Smooth muscle cell of the brain vasculature (primary cell): Measurements from ENCODE around the gene LHX2.
"Not testable (repeated sequence)": the region's sequence is repeated elsewhere in the genome, so short reads cannot be mapped to it uniquely, and the experiment has no call there.

Experiments used
- DNase-seq: peaks from one replicate; pipeline ENCODE4 v3.0.0-alpha.2; 2012; ENCODE audit warnings: low read depth, low spot score

LHX2 gene, protein sequence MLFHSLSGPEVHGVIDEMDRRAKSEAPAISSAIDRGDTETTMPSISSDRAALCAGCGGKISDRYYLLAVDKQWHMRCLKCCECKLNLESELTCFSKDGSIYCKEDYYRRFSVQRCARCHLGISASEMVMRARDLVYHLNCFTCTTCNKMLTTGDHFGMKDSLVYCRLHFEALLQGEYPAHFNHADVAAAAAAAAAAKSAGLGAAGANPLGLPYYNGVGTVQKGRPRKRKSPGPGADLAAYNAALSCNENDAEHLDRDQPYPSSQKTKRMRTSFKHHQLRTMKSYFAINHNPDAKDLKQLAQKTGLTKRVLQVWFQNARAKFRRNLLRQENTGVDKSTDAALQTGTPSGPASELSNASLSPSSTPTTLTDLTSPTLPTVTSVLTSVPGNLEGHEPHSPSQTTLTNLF

DNA sequence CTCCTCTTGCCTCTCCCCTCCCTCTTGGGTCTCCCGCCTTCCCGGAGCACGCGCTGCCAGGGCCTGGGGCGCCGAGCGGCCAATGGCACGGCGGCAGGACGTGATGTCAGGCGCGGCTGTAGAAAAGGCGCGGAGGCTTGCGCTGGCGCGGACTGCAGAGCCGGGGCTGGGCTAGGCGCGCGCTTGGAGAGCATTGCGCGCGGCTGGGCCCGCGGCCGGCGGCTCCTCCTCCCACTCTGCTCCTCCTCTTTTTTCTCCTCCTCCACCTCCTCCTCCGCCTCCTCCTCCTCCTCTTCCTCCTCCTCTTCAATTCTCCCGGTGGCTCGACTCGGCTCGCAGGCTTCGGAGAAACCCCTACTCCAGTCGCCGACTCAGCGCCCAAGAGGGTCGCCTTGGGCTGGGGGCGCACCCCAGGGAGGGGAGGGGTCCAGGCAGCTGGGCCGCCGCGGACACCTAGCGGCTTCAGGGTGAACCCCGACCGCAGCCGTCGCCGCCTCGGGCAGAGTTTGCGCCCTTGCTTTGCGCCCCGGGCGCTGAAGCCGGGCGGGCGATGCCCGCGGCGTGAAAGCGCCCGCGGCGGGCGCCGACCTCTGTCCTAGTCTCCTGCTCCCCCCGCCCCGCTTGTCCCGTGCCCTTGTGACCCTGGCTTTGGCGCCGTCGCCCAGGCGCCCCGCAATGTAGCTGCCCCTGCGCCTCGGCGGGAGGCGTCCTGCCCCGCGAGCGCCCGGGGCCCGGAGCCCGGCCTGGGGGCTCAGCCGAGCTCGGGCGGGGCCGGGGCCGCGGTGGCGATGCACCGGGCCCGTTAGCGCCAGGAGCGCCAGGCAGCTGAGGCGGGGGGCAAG is at the start of gene LHX2:
Gene LHX2, plus strand, starts transcription at position 309 of the 842 bp plus-strand sequence. CDS start 581 bp downstream, outside the sequence.
- DNase-seq: peak; percentile 7

GRCh38 chr9:123964761-123965160 is 46.8 kb upstream of the LHX2 start:
- DNase-seq: no peak

GRCh38 chr9:123965801-123966686 is 45.5 kb upstream of the LHX2 start:
- DNase-seq: no peak

- DNase-seq: no peak
These were observed 44.2 kb upstream of the LHX2 start for GRCh38 chr9:123967323-123967722.

GRCh38 chr9:123972618-123973017 is 39.0 kb upstream of the LHX2 start:
- no peak for DNase-seq

- DNase-seq: no peak
These were observed 37.9 kb upstream of the LHX2 start for GRCh38 chr9:123973590-123974223.

DNA sequence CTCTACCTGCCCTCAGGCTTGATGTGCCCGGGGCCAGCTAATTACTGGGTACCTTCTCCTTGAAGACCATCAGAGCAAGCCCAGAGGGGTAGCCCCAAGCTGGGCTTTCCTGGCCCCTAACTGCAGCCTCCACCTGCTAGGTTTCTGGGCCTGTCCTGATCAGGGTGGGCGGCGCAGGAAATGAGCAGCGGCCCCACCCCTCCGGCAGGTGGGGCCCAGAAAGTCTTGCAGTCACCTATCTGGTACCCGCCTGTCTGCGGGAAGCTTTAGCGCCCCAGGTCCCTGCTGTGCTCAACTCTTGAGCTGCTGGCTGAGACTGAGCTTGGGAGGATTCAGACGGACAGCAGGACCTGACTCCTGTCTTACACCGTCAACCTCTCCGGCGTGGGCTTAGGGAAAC is 37.1 kb upstream of the LHX2 start:
- DNase-seq: no peak

GRCh38 chr9:123975871-123976270 is 35.7 kb upstream of the LHX2 start:
- no peak for DNase-seq

- not testable (repeated sequence) for DNase-seq
These were observed 35.0 kb upstream of the LHX2 start for GRCh38 chr9:123976579-123976978.

DNA sequence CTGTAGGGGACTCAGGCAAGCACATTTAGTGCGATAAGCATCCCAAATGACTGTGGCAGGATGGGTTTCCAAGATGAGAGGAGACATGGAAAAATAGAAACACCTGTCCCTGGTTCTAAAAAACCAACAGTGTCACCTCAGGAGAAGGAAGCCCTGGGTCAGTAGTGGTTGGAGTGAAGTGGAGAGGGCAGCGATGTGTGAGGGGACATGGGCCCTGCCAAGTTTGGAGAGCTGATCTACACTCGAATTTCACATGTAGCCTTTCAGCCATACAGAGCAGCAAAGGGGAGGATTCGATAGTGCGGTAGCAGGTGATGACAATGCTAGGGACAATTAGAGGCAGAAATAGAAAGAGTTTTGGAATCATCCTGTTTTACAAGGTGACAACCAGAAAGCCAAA is 32.6 kb upstream of the LHX2 start:
- DNase-seq: no peak

DNA sequence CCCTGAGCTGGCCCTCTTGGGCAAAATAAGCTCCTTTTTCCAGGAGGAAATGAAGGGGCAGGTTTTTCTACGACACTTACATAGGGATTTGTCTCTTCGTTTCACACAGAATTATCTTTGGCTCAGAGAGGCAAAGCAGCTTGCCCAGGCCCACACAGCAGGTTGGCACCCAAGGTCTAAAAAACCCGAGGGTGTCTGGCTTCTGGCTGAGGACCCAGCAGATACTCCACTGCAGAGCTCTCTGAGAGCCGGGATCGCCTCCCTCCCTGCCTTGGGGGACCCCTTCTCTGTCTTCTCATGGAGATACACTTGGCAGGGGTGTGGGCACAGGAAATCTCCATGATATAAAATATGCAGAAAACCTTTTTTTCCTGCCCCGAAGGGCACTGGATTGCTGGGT is 29.0 kb upstream of the LHX2 start:
- DNase-seq: no peak

GRCh38 chr9:123983047-123983446 is 28.5 kb upstream of the LHX2 start:
- DNase-seq: no peak

DNA sequence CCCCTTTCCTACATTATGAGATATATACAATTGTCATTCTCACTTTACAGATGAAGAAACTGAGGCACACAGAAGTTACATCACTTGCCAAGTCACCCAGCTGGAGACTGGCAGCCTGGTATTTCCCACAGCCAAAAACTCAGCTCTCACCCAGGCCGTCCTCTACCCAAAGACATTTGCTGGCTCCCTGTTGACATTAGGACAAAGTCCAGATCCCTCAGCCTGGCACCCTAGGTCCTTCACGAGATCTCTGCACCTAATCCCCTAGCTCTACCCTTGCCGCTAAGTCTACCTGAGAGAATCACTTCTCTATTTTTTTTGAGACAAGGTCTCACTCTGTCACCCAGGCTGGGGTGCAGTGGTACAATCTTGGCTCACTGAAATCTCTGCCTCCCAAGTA is 26.8 kb upstream of the LHX2 start:
- DNase-seq: no peak

- DNase-seq: no peak
These were observed 25.7 kb upstream of the LHX2 start for GRCh38 chr9:123985869-123986268.

DNA sequence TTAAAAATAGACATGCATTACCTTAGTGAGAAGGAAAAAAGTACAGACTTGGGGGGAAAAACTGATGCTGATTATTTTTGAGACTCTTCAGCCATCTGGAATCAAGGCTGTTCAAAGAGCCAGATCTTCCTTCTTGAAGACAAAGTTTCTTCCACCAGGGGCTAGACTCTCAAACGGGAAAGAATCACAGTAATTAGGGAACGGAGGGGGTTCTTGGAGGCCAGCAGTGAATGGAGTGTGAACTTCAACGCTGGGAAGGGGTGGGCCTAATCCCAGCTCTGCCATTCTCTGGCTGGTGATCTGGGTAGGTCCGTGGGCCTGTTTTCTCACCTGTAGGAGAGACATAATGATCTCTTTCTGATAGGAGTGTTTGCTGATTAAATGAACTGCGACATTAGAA is 21.1 kb upstream of the LHX2 start:
- no peak for DNase-seq

- not testable (repeated sequence) for DNase-seq
These were observed 18.9 kb upstream of the LHX2 start for GRCh38 chr9:123992679-123993078.

- no peak for DNase-seq
These were observed 14.7 kb upstream of the LHX2 start for GRCh38 chr9:123996731-123997421.

DNA sequence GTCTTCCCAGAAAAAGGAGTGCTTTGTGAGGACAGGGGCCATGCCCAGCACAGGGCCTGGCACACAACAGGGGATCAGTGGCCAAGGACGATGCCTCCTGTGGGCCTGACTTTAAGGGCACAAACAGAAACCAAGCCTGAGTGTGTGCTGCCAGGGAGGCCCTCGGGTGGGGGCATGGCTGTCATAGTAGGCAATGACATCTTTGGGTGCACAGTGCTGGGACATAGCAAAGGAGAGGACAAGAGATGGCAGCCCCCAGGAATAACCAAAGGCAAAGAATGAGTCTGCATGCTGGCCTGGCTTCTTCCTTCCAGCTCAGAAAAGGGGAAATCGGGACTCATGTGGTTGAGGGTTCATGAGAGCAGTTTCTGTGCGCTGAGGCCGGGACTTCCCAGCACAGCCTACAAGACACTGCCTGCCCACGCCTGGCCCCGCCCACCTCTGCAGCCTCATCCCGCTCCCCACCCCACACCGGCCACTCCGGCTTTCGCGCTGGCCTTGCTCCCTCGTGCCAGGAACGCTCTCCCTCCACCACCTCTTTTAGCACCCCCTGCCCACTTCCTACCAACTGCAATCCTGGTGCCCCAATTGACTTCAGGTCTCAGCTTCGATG is 13.8 kb upstream of the LHX2 start:
- no peak for DNase-seq

DNA sequence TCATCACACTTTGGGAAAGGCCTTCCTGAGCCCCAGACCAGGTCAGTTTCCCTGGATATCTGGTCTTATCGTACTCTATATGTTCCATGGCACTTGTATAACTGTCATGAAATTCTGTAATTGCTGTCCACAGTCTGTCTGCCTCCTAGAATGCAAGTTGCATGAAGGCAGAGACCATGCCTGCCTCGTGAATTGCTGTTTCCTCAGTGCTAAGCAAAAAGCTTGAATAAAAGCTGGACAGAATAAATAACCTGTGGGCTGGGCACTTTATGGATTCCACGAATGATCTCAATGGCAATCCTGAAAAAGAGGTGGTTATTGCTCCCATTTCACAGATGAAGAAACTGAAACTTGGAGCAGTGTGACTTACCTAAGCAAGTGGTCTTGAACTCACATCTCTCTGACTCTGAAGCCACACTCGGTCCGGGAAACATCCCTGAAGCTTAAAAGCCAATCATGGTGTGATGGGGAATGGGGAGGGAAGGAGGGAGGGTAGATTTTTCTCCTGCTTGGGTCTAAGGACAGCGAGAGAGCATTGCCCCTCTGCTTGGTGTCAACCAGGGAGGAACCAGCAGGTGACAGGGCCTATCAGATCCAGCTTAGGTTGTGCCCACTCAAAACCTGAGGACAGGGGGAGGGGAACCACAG is 13.2 kb upstream of the LHX2 start:
- DNase-seq: no peak
